22Rv1 (cell line): ENCODE data around the gene KRT84.

Source experiments
- H3K27ac ChIP-seq: fragments of 450-650 bp; 2 replicates; pipeline ENCODE4 v1.5.1; 2017
- ZFX ChIP-seq: fragments of 450-650 bp; IDR thresholded peaks from 2 replicates; pipeline ENCODE4 v1.6.1; 2017; ENCODE audit warnings: antibody characterized with exemption, borderline replicate concordance
- TF ChIP-seq, protein P1 (sequence below): fragments of 450-650 bp; IDR thresholded peaks from 2 replicates; pipeline ENCODE4 v1.5.1; 2017; ENCODE audit warnings: mild to moderate bottlenecking

Gene KRT84

DNA sequence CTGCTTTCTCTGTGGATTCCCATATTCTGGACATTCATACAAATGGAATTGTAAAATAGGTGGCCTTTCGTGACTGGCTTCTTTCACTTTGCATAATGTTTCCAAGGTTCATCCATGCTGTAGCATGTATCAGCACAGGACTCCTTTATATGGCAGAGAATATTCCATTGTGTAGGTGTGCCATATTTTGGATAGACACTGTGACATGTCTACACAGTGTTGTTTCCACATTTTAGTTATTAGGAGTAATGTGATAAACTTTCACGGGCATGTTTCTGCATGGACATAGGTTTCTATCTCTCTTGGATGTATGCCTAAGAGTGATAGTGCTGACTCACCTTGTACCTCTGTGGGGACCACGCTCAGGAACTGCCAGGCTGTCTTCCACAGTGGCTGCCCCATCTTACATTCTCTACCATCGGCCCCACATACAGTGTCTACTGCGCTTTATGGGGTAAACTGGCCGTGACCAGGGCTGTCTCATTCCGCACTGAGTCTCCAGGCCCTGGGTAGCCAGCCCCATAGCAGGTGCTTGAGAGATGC lies 7.1 kb upstream of the KRT84 start:
- no peak overlapping the region for H3K27ac ChIP-seq
- no peak for TF ChIP-seq ZFX
- TF ChIP-seq, protein P1, sequence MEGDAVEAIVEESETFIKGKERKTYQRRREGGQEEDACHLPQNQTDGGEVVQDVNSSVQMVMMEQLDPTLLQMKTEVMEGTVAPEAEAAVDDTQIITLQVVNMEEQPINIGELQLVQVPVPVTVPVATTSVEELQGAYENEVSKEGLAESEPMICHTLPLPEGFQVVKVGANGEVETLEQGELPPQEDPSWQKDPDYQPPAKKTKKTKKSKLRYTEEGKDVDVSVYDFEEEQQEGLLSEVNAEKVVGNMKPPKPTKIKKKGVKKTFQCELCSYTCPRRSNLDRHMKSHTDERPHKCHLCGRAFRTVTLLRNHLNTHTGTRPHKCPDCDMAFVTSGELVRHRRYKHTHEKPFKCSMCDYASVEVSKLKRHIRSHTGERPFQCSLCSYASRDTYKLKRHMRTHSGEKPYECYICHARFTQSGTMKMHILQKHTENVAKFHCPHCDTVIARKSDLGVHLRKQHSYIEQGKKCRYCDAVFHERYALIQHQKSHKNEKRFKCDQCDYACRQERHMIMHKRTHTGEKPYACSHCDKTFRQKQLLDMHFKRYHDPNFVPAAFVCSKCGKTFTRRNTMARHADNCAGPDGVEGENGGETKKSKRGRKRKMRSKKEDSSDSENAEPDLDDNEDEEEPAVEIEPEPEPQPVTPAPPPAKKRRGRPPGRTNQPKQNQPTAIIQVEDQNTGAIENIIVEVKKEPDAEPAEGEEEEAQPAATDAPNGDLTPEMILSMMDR = no peak

DNA sequence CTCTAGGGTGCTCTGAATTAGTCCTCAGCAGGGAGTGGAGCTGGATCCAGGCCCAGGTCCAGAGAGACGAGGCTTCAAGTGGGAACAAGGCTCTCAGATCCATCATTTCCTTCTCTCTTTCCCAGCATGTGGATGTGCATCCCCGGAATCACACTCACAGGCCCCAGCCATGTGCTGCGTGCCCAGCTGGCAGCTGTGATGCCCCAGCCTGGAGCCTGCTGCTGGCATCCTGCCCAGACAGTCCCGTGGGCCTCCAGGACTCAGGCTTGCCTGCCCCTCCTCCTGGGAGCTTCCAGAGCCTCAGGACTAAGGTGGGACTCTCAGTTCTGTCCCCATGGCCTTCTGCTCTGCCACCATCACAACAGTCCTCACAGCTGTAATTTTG lies 6.2 kb upstream of the KRT84 start:
- TF ChIP-seq, protein P1 = no peak
- no peak for TF ChIP-seq ZFX
- no peak overlapping the region for H3K27ac ChIP-seq

DNA sequence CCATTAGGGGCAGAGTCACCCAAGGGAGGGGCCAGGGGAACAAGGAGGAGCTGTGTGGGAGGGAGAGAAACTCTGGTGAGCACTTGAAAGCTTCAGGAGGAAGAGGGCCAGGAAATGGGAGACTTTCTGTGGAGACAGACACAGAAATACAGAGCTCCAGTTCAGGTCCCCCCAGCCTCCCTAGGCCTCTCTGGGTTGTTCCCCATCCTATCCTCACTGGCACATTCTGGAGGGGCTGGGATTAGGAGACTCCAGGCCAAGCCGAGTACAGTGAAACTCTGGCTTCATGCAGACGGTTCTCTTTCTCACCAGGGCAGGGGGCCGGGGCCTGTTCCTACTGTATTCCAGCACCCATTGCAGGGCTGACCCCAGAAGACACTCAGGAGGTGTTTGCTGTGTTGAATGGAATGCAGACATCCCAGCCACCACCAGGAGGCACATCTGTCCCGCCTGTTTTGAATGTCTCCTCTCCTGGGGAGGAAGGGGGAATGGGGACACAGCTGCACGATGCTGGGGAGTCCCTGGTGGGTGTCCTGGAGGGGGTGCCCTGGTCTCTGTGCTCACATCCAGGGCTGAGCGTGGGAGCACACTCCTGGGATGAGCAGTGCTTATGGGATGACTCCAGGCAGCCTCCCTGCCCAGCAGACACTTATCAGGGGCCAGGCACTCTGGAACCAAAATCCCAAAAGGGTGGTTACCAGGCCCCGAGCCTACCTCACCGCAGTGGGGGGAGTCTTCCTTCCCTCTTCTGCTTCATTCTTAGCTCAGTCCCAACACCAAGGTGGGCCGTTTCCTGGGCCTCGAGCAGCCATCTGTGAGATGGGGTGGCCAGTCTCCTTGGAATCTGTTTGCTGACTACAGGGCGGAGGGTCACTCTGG lies 5.5 kb upstream of the KRT84 start:
- TF ChIP-seq, protein P1 = peak; percentile 66
- TF ChIP-seq ZFX = no peak
- no peak overlapping the region for H3K27ac ChIP-seq

DNA sequence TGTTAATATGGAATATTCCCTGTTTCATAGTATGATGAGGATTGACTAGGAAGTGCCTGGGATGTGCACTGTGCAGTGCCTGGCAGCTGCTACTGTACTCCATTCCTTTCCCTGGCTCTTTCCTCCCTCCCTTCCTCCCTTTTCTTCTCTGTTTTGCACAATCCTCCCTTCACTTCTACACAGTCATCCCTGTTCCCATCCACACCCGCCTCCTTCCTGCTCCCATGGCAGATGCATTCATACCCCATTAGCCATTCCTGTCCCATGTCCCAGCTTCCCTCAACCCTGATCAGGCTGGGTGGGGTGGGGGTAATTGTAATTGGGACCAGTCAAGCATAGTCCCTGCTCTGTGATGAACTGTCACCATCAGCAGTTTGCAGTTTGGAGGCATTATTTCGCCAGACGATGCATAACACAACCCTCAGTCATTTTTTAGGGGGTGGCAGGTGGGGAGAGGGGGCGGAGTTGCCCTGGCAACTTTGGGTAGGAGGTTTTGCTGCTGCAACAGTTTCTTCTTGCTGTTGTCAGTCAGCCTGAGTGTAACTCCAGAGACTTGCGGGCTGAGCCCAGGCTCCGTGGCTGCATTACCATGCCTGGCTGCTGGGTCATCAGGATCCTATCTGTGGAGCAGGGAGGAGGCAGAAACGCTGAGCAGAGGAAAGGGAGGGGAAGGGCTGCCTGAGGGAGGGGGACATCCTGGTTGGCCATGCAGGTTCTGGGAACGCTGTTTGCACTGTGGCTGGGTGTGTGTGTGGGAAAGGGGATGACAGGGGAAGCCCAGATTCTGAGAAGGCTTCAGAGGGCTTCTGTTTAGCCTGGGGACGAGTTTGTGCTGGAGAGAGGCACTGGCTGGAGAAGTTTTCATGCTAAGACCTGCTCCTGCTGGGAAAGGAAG lies 4.1 kb upstream of the KRT84 start:
- H3K27ac ChIP-seq = no peak overlapping the region
- no peak for TF ChIP-seq ZFX
- TF ChIP-seq, protein P1 = no peak

DNA sequence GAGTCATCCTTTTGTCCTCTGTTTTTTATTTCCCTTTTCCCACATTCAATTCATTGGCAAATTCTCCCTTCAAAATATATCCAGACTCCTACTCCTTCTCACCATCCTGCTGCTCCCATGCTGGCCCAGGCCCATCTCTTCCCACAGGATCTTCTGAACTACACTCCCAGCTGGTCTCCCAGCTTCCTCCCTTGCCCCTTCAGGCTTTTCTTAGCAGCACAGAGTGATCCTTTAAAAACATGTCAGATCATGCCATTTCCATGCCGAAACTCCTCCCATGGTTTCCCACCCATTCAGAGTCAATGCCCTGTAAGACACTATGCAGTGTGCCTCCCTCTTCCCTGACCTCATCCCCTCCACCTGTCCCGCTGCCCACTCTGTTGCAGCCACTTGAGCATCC lies 2.4 kb upstream of the KRT84 start:
- TF ChIP-seq, protein P1 = no peak
- no peak for TF ChIP-seq ZFX
- H3K27ac ChIP-seq = no peak overlapping the region

DNA sequence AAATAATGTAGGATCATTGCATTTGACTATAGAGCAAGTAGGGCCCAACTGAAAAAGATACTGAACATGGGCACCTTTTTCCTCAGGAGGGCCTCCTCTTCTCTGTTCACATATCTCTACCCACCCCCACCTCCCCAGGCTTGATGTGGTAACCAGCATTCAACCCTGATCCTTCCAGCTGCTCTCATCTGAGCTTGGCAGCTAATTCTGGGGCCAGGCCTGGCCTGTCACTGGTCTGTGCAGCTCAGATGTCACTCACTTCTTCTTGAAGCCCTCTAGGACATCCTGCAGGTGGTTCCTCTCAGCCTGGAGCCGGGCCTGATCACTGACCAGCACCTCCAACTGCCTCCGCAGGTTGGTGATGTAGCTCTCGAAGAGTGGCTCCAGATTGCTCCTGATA lies 2.1 kb downstream of the KRT84 start:
- no peak overlapping the region for H3K27ac ChIP-seq
- TF ChIP-seq ZFX = no peak
- TF ChIP-seq, protein P1 = no peak
